Body of pancreas (tissue), 4 donors: ENCODE results near the gene GGCX. TPM values are rescaled to one million over a fixed set of nuclear protein-coding genes. Genes with fewer than 3 reads are reported as not detected.
"Not testable (repeated sequence)": the region's sequence is repeated elsewhere in the genome, so short reads cannot be mapped to it uniquely, and the experiment has no call there.

Experiments used
- ATAC-seq: fragments of 150-250 bp; one replicate; pipeline ENCODE4 v1.9.1; 2016
- DNase-seq, 4 donors: peaks; one replicate each; pipeline ENCODE4 v3.0.0-alpha.2; 2019
- H3K27ac ChIP-seq, 4 donors: fragments of 200-600 bp; sonication (generic); 1 replicate in 3 of 4; 2 replicates in 1 of 4; pipeline versions ENCODE4 v1.5.1 to v1.6.1; 2016 to 2019; ENCODE audit warnings: mild to moderate bottlenecking in 1 of 4, mixed read lengths in 1 of 4, moderate library complexity in 1 of 4
- H3K27me3 ChIP-seq, 2 donors: fragments of 200-600 bp; sonication (generic); one replicate each; pipeline ENCODE4 v1.6.0; 2016; ENCODE audit warnings: mild to moderate bottlenecking in 1 of 2
- H3K36me3 ChIP-seq, 2 donors: fragments of 200-600 bp; sonication (generic); replicated peaks in 1 of 2; 2 replicates each; pipeline ENCODE4 v1.5.1; 2016; ENCODE audit warnings: low read depth in 2 of 2; ENCODE audit not compliant: insufficient read depth in 1 of 2
- H3K4me1 ChIP-seq: fragments of 200-600 bp; sonication (generic); one replicate; pipeline ENCODE4 v1.6.0; 2016
- H3K4me3 ChIP-seq, 2 donors: fragments of 200-600 bp; sonication (generic); 1 replicate in 1 of 2; 2 replicates in 1 of 2; pipeline ENCODE4 v1.5.1; 2016 to 2019
- H3K9me3 ChIP-seq, 3 donors: fragments of 200-600 bp; sonication (generic); 1 replicate in 2 of 3; 2 replicates in 1 of 3; pipeline ENCODE4 v1.5.1; 2016
- CTCF ChIP-seq, 7 experiments: fragments of 450-650 bp in 4 of 7; fragments of 200-600 bp in 3 of 7; sonication (generic) in 3 of 7; IDR thresholded peaks; one replicate each; pipeline ENCODE4 v1.5.1; 2016 to 2019; ENCODE audit warnings: antibody characterized with exemption in 7 of 7
- POLR2A ChIP-seq, 3 donors: fragments of 450-650 bp; IDR thresholded peaks; one replicate each; pipeline ENCODE4 v1.6.1; 2016; ENCODE audit warnings: antibody characterized with exemption in 3 of 3, mild to moderate bottlenecking in 2 of 3
- WGBS, 2 donors: methylation state at CpG; one replicate each; pipeline ENCODE4 v1.1.5; 2017; 5-methylcytosine and 5-hydroxymethylcytosine counted together
- intact Hi-C: fragments of 100-400 bp; cut with DNase I; formaldehyde crosslinking; loops from one replicate; pipeline ENCODE4 v1.15.1; 2023
- total RNA-seq, 2 donors: library from RNA; depleted of rRNA; stranded (reverse); fragments of >200 nt; gene quantifications; one replicate each; pipeline ENCODE4 v1.1.0, GENCODE V29; 2016

Gene GGCX
- total RNA-seq, 2 donors from 2014 or later: 35.5 to 48.1 TPM

- peaks cover 29% of the 10 kb centered on the region for H3K4me1 ChIP-seq
- H3K27me3 ChIP-seq: no peaks in the 10 kb centered on the region
- intact Hi-C loops: no loop called here
- DNase-seq (no peak), ATAC-seq (no peak)
- H3K36me3 ChIP-seq: peaks cover 0 to 4% of the 10 kb centered on the region in 2 donors
- 5 to 18% methylated on average over 3 of the region's 3 CpGs for WGBS, 2 donors
- peak overlapping the region; percentile 84 to 94 (median 86) for H3K27ac ChIP-seq
- TF ChIP-seq CTCF (IDR thresholded peaks at IDR 0.05) (no peak), POLR2A (IDR thresholded peaks at IDR 0.05) (no peak)
- no peaks in the 10 kb centered on the region for H3K9me3 ChIP-seq
- no peak overlapping the region for H3K4me3 ChIP-seq
Observed at GRCh38 chr2:85577063-85577385, 15.7 kb upstream of the GGCX start.

DNA sequence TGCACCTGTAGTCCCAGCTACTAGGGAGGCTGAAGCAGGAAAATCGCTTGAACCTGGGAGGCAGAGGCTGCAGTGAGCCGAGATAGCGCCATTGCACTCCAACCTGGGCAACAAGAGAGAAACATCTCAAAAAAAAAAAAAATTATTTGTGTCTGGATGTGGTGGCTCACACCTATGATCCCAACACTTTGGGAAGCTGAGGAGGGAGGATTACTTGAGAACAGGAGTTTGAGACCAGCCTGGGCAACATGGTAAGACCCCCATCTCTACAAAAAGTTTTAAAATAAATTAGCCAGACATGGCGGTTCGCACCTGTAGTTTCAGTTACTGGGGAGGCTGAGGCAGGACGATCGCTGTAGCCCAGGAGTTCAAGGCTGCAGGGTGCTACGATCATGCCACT is 14.4 kb upstream of the GGCX start:
- 70 to 80% methylated on average over 8 of the region's 8 CpGs for WGBS, 2 donors
- intact Hi-C loops: no loop called here
- Histone ChIP-seq H3K27ac (no peak overlapping the region), H3K36me3 (no peaks in the 10 kb centered on the region), H3K4me1 (peaks cover 29% of the 10 kb centered on the region), H3K4me3 (no peak overlapping the region), H3K27me3 (no peaks in the 10 kb centered on the region), H3K9me3 (no peaks in the 10 kb centered on the region)
- no peak for ATAC-seq
- DNase-seq: no peak
- no peak for TF ChIP-seq CTCF (IDR thresholded peaks at IDR 0.05)
- TF ChIP-seq POLR2A (IDR thresholded peaks at IDR 0.05): no peak

- ATAC-seq (no peak), DNase-seq (no peak)
- intact Hi-C loops: no loop called here
- no peaks in the 10 kb centered on the region for H3K4me1 ChIP-seq
- H3K36me3 ChIP-seq: no peaks in the 10 kb centered on the region
- H3K27ac ChIP-seq: no peak overlapping the region
- H3K27me3 ChIP-seq: no peaks in the 10 kb centered on the region
- H3K9me3 ChIP-seq: no peaks in the 10 kb centered on the region
- 85% methylated on average over 4 of the region's 4 CpGs for WGBS, 2 donors
- TF ChIP-seq CTCF (IDR thresholded peaks at IDR 0.05) (no peak), POLR2A (IDR thresholded peaks at IDR 0.05) (no peak)
- H3K4me3 ChIP-seq: no peak overlapping the region
Observed at GRCh38 chr2:85566265-85566664, 5.0 kb upstream of the GGCX start.

DNA sequence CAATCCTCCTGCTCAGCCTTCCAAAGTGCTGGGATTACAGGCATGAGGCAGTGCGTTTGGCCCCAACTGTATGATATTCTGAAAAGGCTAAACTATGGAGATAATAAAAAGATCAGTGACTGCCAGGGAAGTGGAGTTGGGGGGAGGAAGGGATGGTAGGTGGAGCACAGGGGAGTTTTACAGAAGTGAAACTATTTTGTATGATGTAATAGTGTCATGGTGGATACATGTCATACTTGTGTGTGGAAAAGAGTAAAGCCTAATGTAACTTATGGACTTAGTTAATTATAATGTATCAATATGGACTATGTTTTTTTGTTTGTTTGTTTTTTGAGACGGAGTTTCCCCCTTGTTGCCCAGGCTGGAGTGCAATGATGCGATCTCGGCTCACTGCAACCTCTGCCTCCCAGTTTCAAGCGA is 2.9 kb upstream of the GGCX start:
- intact Hi-C loops: no loop called here
- DNase-seq (no peak), ATAC-seq (no peak)
- no peaks in the 10 kb centered on the region for H3K36me3 ChIP-seq
- WGBS, 2 donors: 82 to 88% methylated on average over 5 of the region's 5 CpGs
- H3K4me1 ChIP-seq: peaks cover 16% of the 10 kb centered on the region
- H3K27me3 ChIP-seq: no peaks in the 10 kb centered on the region
- no peaks in the 10 kb centered on the region for H3K9me3 ChIP-seq
- TF ChIP-seq CTCF (IDR thresholded peaks at IDR 0.05): no peak
- TF ChIP-seq POLR2A (IDR thresholded peaks at IDR 0.05): no peak
- H3K27ac ChIP-seq: no peak overlapping the region
- H3K4me3 ChIP-seq: no peak overlapping the region

GRCh38 chr2:85560812-85561279 is 447 bp downstream of the GGCX start:
- no peak for ATAC-seq
- TF ChIP-seq POLR2A (IDR thresholded peaks at IDR 0.05) (no peak), CTCF (IDR thresholded peaks at IDR 0.05) (no peak)
- H3K4me1 ChIP-seq: peaks cover 27% of the 10 kb centered on the region
- intact Hi-C loops: no loop called here
- no peaks in the 10 kb centered on the region for H3K9me3 ChIP-seq
- 1 to 5% methylated on average over 13 to 14 of the region's 14 CpGs for WGBS, 2 donors
- H3K27me3 ChIP-seq: no peaks in the 10 kb centered on the region
- no peak for DNase-seq
- peaks cover 0 to 2% of the 10 kb centered on the region in 2 donors for H3K36me3 ChIP-seq
- peak overlapping the region; percentile 57 to 85 for H3K4me3 ChIP-seq
- H3K27ac ChIP-seq: peak overlapping the region; percentile 74 to 92 (median 86)

GRCh38 chr2:85560403-85560726 is 928 bp downstream of the GGCX start:
- Histone ChIP-seq H3K4me1 (peaks cover 27% of the 10 kb centered on the region), H3K27ac (peak overlapping the region in 3 of 4 donors; percentile 84 to 92 (median 87)), H3K4me3 (peak overlapping the region; percentile 57 to 85)
- 36 to 60% methylated on average over 12 of the region's 12 CpGs for WGBS, 2 donors
- H3K36me3 ChIP-seq, intact Hi-C loops, ATAC-seq, H3K9me3 ChIP-seq, H3K27me3 ChIP-seq, DNase-seq: not testable (repeated sequence)
